COR-L47 (cell line): ENCODE measurements around the gene CHPT1.

Experiments
- DNase-seq: peaks from one replicate; lab custom pipeline; 2025; lab: John Stamatoyannopoulos, UW

Gene CHPT1

DNA sequence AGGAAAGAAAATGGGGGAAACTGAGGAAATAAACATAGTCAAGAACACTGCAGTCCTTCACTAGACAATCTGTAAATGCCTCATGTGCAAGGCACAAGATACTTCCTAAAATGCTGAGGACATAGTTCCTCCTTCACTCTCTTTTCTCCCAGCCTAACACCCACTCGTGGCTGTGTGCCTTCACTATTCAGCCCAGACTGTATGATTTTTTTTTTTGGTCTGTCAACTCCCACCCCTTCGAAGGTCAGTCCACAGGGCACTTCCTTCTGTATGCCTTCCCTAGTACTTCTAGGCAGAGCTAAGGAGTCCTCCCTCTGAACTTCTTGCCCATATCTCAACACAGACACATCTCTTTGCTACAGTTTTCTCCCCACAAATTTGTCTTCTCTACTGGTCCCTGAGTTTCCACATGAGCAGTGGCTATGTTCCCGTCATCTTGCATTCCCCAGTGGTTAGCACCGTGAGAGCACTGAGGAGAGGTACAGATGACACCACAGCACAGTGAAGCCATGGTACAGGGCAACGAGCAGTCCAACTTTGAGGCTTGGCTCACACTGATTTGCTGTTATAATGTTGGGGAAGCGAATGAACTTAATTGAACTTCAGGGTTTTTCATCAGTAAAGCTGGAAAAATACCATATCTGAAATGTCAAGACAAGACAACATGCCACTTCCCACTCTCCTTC, 65.9 kb downstream of the CHPT1 start:
- DNase-seq = no peak

DNA sequence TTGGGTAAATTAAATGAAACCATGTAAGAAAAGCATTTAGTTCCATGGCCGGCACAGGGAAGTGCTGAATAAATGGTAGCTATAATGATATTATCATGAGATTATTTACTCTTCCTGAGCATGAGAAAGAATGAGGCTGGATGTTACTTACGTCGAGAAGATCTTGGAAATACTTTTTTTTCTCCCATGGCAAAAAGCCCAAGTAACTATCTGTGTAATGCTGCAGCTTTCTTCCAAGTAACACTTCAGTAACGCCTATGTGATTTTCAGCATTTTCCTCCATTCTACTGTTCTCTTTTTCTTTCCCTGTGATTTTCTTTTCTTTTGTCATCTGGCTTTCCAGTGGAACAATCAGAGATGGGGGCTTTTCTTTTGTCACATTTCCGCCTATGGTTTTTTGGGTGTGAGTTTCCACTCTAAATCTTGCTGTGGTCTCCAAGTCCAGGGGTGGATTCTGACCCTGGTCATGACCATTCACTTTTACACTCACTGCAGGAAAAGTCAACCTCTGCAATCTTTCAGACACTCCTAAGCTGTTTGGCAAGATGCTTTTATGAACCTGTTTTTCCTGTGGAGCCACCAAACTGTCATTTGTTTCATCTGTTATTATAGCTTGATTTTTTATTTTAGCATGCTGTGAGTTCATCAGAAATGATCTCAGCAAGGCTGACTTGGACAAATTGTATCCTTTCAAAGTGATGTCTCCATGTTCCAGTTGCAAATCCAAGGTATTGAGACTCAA, 66.8 kb downstream of the CHPT1 start:
- no peak for DNase-seq

DNA sequence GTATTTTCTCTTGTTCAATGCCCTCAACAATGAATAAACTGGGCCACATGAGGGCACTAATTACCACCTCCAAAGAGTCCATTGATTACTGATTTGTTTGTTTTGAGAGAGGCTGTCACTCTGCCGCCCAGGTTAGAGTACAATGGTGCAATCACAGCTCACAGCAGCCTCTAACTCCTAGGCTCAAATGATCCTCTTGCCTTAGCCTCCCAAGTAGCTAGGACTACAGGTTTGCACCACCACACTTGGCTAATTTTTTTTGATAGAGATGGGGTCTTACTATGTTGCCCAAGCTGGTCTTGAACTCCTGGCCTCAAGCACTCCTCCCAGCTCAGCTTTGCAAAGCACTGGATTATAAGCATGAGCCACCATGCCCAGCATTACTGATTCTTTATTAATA, 70.1 kb downstream of the CHPT1 start:
- no peak for DNase-seq

DNA sequence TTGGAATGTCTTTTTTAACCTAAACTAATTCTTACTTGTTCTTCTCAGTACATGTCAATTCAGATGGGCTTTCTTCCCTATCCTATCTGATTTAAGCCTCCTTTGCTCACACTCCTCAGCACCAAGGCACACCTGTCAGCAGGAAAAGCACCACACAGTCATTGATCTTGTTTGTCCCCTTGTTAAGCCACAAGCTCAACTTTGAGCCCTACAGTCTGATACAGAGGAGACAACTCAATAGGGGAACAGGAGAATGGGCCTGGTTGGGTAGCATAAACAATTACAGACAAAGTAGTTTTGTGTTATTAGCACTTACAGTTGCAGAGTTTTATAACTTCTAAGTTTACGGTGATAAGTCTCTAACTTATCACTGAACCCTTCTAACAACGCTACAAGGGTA, 71.3 kb downstream of the CHPT1 start:
- no peak for DNase-seq

DNA sequence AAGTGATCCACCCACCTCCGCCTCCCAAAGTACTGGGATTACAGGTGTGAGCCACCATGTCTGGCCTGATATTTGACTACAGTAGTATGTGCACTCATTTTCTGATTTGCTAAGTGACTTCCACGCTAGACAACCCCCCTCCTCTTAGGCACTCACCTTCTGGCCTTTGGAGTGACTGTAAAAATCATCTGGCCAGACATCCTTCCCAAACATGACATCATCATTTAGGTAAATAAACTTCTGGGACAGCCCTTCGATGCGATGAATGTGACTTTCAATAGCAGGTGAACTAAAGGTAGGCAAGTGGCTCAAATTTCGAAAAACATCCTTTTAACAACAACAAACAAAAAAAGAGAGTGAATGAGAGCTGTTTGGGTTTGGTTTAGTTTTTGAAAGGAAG, 72.4 kb downstream of the CHPT1 start:
- no peak for DNase-seq

DNA sequence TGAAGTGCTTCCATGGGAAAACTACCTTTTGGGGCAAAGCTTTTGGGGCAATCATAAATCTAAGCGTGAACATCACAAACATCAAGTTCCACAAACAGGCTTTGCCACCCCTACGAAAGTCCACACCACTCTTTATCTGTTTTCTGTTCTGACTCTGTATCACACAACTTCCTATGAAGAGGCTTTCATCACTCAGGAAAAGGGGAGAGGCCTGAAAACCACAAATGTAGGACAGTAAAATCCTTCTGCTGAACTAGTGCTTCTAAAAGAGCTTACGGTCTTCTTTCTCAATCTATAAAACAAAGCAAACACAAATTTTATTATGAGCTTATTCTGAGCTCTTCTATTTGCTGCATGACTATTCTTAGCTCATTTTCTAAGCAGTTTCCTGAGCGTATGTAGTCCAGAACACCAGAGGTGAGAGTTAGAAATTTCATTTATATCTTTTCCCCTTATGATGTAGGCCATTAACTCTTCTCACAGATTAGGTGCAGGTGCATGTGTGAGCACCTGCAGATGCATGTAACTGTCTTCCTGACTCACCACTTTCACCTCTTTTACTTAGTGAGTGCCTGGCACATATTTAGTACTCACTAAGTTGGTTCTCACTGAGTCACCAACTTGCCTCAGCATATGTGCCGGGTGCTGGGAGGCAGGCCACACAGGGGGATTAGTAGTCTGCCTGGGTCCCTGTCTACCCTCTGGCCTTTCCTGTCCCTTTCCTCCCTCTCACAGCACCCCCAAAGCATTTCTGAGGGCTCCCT, 74.8 kb downstream of the CHPT1 start:
- DNase-seq = no peak

DNA sequence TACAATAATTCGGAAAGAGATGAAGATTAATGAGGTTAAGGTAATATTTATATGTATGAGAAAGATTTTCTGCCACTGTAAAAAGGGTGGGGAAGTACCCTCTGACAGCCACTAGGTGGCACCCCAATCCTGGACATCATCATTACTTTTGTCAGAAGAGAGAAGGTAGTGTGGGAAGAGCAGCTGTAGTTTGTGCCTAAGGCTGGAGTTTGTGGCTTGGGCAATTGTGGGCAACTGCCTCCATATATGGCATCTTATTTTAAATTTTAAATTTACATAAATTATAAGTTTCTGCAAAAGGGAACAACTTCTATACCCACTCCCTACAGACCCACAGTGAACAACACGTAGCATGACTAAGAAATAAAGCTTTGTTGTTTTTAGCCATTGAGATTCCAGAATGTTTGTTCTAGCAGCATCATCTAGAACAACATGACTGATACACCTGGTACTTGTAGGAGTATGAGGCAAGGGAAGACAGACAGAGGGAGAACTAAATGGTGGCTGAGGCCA, 76.3 kb downstream of the CHPT1 start:
- peak; percentile 29 for DNase-seq

DNA sequence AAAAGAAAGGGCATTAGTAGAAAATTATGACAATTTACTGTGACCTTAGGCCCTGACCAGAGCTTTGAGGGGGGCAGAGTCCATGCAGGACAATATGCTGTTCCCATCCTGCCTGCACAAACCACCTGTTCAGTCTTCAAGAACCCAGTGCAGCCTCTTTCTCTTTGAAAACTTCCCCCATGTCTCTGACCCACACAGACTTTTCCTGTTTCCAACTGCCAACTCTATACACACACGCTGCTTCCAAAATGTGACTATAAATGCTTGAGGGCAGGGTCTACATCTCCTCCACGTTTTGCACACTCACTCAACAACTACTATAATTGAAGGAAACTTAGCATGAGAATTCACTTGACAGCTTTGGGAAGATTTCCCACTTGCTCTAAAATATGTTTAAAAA, 78.4 kb downstream of the CHPT1 start:
- no peak for DNase-seq

DNA sequence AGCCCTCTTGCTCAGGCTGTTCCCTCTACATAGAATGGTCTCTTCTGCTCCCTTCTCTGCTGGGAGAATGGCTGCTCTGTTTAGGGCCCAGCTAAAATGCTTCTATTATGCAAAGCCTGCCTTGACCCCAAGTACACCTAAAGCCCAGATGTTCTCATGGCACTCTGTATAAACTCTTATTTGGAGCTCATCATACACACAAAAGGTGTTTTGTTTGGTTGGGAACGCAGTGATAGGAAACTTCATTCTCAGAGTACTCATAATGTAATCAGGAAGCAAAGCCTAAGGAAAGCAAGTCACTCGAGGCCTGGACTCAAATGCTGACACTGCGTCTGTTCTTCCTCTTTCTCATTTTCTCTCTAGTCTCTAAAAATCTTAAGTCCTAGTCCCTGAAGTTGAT, 80.0 kb downstream of the CHPT1 start:
- no peak for DNase-seq

DNA sequence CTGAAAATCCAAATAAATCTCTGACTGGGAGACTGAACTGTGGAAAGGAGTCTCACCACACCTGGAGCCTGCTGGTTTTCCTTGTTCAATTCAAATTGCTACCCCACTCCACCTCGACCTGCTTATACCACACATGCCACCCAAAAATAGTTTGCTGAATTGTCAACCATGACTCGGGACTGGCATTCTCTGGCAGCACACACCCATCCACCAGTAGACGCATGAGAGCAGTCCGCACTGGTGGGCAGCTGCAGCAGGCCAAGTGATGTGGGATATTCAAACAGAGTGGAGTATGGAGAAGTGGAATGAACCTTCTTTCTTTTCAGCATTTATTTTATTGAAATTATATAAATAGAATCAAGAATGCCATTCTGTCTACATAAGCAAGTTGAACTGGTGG, 80.5 kb downstream of the CHPT1 start:
- no peak for DNase-seq
